ENCODE results near the gene HSPA1B. TPM values are rescaled to one million over a fixed set of nuclear protein-coding genes. Genes with fewer than 3 reads are reported as not detected.
"Not testable (repeated sequence)": the region's sequence is repeated elsewhere in the genome, so short reads cannot be mapped to it uniquely, and the experiment has no call there.

Gene HSPA1B
- polyA plus RNA-seq, 1 of the 3 experiments (the other 2 are of a cell fraction): 96.3 TPM

DNA sequence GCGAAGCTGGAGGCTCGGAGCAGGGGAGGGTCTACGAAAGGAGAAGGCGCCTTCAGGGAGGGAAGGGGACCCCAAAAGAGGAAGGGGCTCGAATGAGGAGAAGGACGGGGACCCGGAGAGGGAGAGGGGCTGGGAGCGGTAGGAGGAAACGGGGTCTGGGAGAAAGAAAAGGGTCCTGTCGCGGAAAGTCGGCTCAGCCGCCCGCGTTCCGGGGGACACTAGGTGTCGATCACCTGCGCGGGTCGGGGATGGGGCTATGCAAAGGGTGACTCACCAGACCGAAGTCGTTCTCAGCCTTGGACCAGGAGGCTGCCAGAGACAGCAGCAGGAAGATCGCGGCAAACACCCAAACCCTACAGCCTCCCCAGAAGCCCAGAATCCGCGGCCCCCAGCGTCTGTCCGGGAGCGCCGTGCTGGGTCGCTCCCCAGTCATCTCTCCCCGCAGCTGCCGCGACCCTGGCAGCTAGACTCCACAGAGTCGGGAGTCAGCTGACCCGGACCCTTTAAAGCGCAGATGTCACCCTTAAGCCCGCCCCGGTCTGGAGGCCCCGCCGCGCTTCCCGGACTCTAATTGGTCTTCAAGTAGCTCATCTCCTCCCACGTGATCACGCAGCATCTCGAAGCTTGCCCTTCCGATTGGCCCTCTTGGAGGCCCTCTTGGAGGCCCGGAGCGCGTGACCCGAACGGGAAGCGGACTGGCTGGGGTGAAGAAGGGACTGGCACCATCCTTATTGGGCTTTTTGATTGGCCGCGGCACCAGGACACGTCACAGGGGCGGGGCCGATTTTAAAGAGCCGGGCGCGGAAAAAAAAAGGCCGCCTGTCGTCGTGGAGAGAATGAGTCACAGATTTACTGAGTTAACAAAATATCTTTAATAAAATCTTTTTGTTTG lies 35.1 kb downstream of the HSPA1B start, which contains the start of gene NEU1 (continued):
- TF ChIP-seq GATA2 (CRISPR knock-in tag; IDR thresholded peaks at IDR 0.05): no peak
- no peak for TF ChIP-seq FOXM1 (IDR thresholded peaks at IDR 0.05; ENCODE audit: low read depth)
- no peak for TF ChIP-seq RAD21 (IDR thresholded peaks at IDR 0.05; ENCODE audit: low read length)
- no peak for TF ChIP-seq REST (IDR thresholded peaks at IDR 0.05; ENCODE audit: low read depth, low read length)
- TF ChIP-seq CHD2 (IDR thresholded peaks at IDR 0.05; ENCODE audit: low read length, partially characterized antibody): no peak
- no peak for TF ChIP-seq TEAD4 (IDR thresholded peaks at IDR 0.05; ENCODE audit: borderline replicate concordance, insufficient read depth)
- peak; percentile 50; the same call in 1 of the 2 replicates for TF ChIP-seq ELF1 (IDR thresholded peaks at IDR 0.05)
- TF ChIP-seq GABPA (IDR thresholded peaks at IDR 0.05; ENCODE audit: low read depth): peak; percentile 63
- peak; percentile 37; the same call in 1 of the 2 replicates for TF ChIP-seq FOSL2 (IDR thresholded peaks at IDR 0.05; ENCODE audit: borderline replicate concordance, low read depth)
- TF ChIP-seq SIN3A (IDR thresholded peaks at IDR 0.05; ENCODE audit: borderline replicate concordance, low read depth, low read length): peak; percentile 83
- TF ChIP-seq EZH2phosphoT487 (IDR thresholded peaks at IDR 0.05; ENCODE audit: borderline replicate concordance, low read depth): no peak
- TF ChIP-seq USF2 (IDR thresholded peaks at IDR 0.05; ENCODE audit: borderline replicate concordance, low read depth, low read length): peak; percentile 90
- TF ChIP-seq MXI1 (IDR thresholded peaks at IDR 0.05; ENCODE audit: low read depth, low read length): peak; percentile 73; the same call in 1 of the 2 replicates
- no peak for TF ChIP-seq MEF2A (IDR thresholded peaks at IDR 0.05; ENCODE audit: borderline replicate concordance, low read depth)
- TF ChIP-seq NRF1 (IDR thresholded peaks at IDR 0.05; ENCODE audit: low read depth, low read length): no peak
- no peak for TF ChIP-seq ZBTB33 (IDR thresholded peaks at IDR 0.05; ENCODE audit: borderline replicate concordance, low read depth)
- peak; percentile 64; the same call in 1 of the 2 replicates for TF ChIP-seq TAF1 (IDR thresholded peaks at IDR 0.05; ENCODE audit: borderline replicate concordance, low read depth, low read length)
- TF ChIP-seq SMC3 (IDR thresholded peaks at IDR 0.05; ENCODE audit: low read depth, low read length): no peak
- TF ChIP-seq USF1 (IDR thresholded peaks at IDR 0.05; ENCODE audit: borderline replicate concordance, low read depth): peak; percentile 98
- no peak for TF ChIP-seq RXRA (IDR thresholded peaks at IDR 0.05; ENCODE audit: borderline replicate concordance, low read depth)
- peak; percentile 83 for TF ChIP-seq RFX5 (IDR thresholded peaks at IDR 0.05; ENCODE audit: low read length)
- peak; percentile 69; the same call in 1 of the 2 replicates for TF ChIP-seq MAX (IDR thresholded peaks at IDR 0.05; ENCODE audit: low read depth)

- H3K4me2 ChIP-seq: peak overlapping the region; percentile 86
- H4K20me1 ChIP-seq (ENCODE audit: insufficient read depth); H3K79me2 ChIP-seq (ENCODE audit: insufficient read depth); H3K36me3 ChIP-seq (replicated peaks in 1 of 2; ENCODE audit: control insufficient read depth in 1 of 2, insufficient read depth in 2 of 2, low read length in 1 of 2); H3K9me2 ChIP-seq; H3K9me3 ChIP-seq; H3K27me3 ChIP-seq (ENCODE audit: insufficient read depth): not testable (repeated sequence)
- H3K4me1 ChIP-seq (ENCODE audit: control insufficient read depth in 1 of 2, insufficient read depth in 2 of 2, low read depth in 1 of 2, low read length in 1 of 2): peaks cover 0 to 14% of the 10 kb centered on the region in 2 experiments; a peak in 1 of 4 replicates
- POLR2A ChIA-PET: interaction anchor here (1.3 to 2.4 kb wide), 2 partner anchors 16 to 29 kb away, joined by 4 to 16 read pairs; no protein-coding TSS in a partner anchor
- peak; percentile 17 for DNase-seq
- H3K27ac ChIP-seq (ENCODE audit: low read depth in 2 of 2, low read length in 1 of 2): peak overlapping the region; percentile 79 to 81
- CTCF ChIA-PET: interaction anchor here (0.7 to 2.7 kb wide), 17 partner anchors 9 to 1089 kb away, joined by 3 to 14 read pairs (median 4); partner anchors contain the start of genes DDAH2, LSM2 and LY6G5C
- H3F3A ChIP-seq (replicated peaks; ENCODE audit: insufficient read depth): peaks cover 15% of the 10 kb centered on the region
- H3K9ac ChIP-seq: peak overlapping the region; percentile 66; the same call in 1 of the 2 replicates
- 23% methylated on average over 15 of the region's 16 CpGs for WGBS (ENCODE audit: low lambda C conversion rate)
- peak overlapping the region; percentile 78 to 85 for H3K4me3 ChIP-seq (ENCODE audit: low read depth in 2 of 2, low read length in 1 of 2)
- H2AFZ ChIP-seq (ENCODE audit: low read depth): peak overlapping the region; percentile 97
These were observed 36.6 kb downstream of the HSPA1B start for GRCh38 chr6:31864123-31864562.
